Upper lobe of left lung (tissue), 4 donors: Measurements from ENCODE around the gene PPP3R1.

Source experiments
- CTCF ChIP-seq, 6 experiments: fragments of 450-650 bp in 4 of 6; fragments of 200-600 bp in 2 of 6; sonication (generic) in 2 of 6; IDR thresholded peaks; one replicate each; pipeline ENCODE4 v1.5.1; 2016 to 2019; ENCODE audit warnings: antibody characterized with exemption in 6 of 6
- EP300 ChIP-seq, 4 donors: sonication (generic); formaldehyde crosslinking; IDR thresholded peaks; one replicate each; pipeline ENCODE4 v1.5.1; 2017; ENCODE audit warnings: antibody characterized with exemption in 4 of 4, control low read depth in 2 of 4
- POLR2A ChIP-seq, 4 donors: fragments of 450-650 bp; IDR thresholded peaks; one replicate each; pipeline ENCODE4 v1.5.1; 2016 to 2017; ENCODE audit warnings: antibody characterized with exemption in 4 of 4, mild to moderate bottlenecking in 2 of 4
- POLR2AphosphoS5 ChIP-seq, 2 donors: sonication (generic); formaldehyde crosslinking; IDR thresholded peaks; one replicate each; pipeline ENCODE4 v1.5.1; 2017; ENCODE audit warnings: antibody characterized with exemption in 2 of 2

- TF ChIP-seq CTCF (IDR thresholded peaks at IDR 0.05) (no peak), POLR2AphosphoS5 (IDR thresholded peaks at IDR 0.05) (no peak), POLR2A (IDR thresholded peaks at IDR 0.05) (no peak), EP300 (IDR thresholded peaks at IDR 0.05) (no peak)
Measured at GRCh38 chr2:68182902-68183301, 69.4 kb downstream of the PPP3R1 start.
